ENCODE data around the gene APOF. TPM values are rescaled to one million over a fixed set of nuclear protein-coding genes. Genes with fewer than 3 reads are reported as not detected.
A peak's percentile ranks its signal among the peaks of the same experiment; 100 is the strongest.
"Not testable (repeated sequence)": the region's sequence is repeated elsewhere in the genome, so short reads cannot be mapped to it uniquely, and the experiment has no call there.

Gene APOF
- total RNA-seq, 1 donor from 2014 or later, result not detected

- Mint-ChIP-seq H3K4me3 (no peak overlapping the region), H3K27ac (no peak overlapping the region), H3K27me3 (no peaks in the 10 kb centered on the region), H3K36me3 (peaks cover 27% of the 10 kb centered on the region), H3K9me3 (no peaks in the 10 kb centered on the region), H3K4me1 (ENCODE audit: unreplicated experiment) (no peaks in the 10 kb centered on the region)
- DNase-seq (ENCODE audit: extremely low spot score, unreplicated experiment), result no peak
- TF ChIP-seq CTCF (conservative IDR thresholded peaks at IDR 0.05), result no peak
These were observed 36.5 kb downstream of the APOF start for GRCh38 chr12:56326126-56326525.

- Mint-ChIP-seq H3K4me1 (ENCODE audit: unreplicated experiment) (no peaks in the 10 kb centered on the region), H3K9me3 (no peaks in the 10 kb centered on the region), H3K36me3 (peaks cover 25% of the 10 kb centered on the region), H3K27me3 (no peaks in the 10 kb centered on the region), H3K27ac (no peak overlapping the region), H3K4me3 (no peak overlapping the region)
- DNase-seq (ENCODE audit: extremely low spot score, unreplicated experiment), result no peak
- TF ChIP-seq CTCF (conservative IDR thresholded peaks at IDR 0.05), result no peak
These were observed 38.5 kb downstream of the APOF start for GRCh38 chr12:56324206-56324605.

- H3K36me3 Mint-ChIP-seq, result peaks cover 21% of the 10 kb centered on the region
- DNase-seq (ENCODE audit: extremely low spot score, unreplicated experiment); H3K4me3 Mint-ChIP-seq: not testable (repeated sequence)
These were observed 41.0 kb downstream of the APOF start for GRCh38 chr12:56321610-56322009.

GRCh38 chr12:56321027-56321426, 41.6 kb downstream of the APOF start:
- no peak for TF ChIP-seq CTCF (conservative IDR thresholded peaks at IDR 0.05)
- Mint-ChIP-seq H3K4me1 (ENCODE audit: unreplicated experiment) (no peaks in the 10 kb centered on the region), H3K27ac (no peak overlapping the region), H3K9me3 (no peaks in the 10 kb centered on the region), H3K36me3 (peaks cover 21% of the 10 kb centered on the region), H3K27me3 (no peaks in the 10 kb centered on the region), H3K4me3 (no peak overlapping the region)
- no peak for DNase-seq (ENCODE audit: extremely low spot score, unreplicated experiment)

More at GRCh38 chr12:56321610-56322009, 41.0 kb downstream of the APOF start:
- not testable (repeated sequence) for H3K27ac Mint-ChIP-seq; H3K27me3 Mint-ChIP-seq; H3K9me3 Mint-ChIP-seq; H3K4me1 Mint-ChIP-seq (ENCODE audit: unreplicated experiment)

- Mint-ChIP-seq H3K4me3 (no peak overlapping the region), H3K4me1 (ENCODE audit: unreplicated experiment) (peaks cover 5% of the 10 kb centered on the region)
- TF ChIP-seq CTCF (conservative IDR thresholded peaks at IDR 0.05), result no peak
These were observed 45.0 kb downstream of the APOF start for GRCh38 chr12:56317675-56318074.

GRCh38 chr12:56315622-56316473, 46.8 kb downstream of the APOF start, which contains the start of gene CNPY2:
Gene CNPY2 (minus strand): TSS chr12:56315988. CDS start chr12:56315217, 771 bp downstream.
- peak within 1 kb of the TSS; percentile 99 for H3K4me3 Mint-ChIP-seq
- H3K27me3 Mint-ChIP-seq, result no peaks in the 10 kb centered on the region
- H3K4me1 Mint-ChIP-seq (ENCODE audit: unreplicated experiment), result peaks cover 5% of the 10 kb centered on the region
- peaks cover 5% of the 10 kb centered on the region for H3K36me3 Mint-ChIP-seq
- peak; percentile 45 for TF ChIP-seq CTCF (conservative IDR thresholded peaks at IDR 0.05)
- H3K9me3 Mint-ChIP-seq, result no peaks in the 10 kb centered on the region
- H3K27ac Mint-ChIP-seq, result peak within 1 kb of the TSS; percentile 99
- peak; percentile 96 for DNase-seq (ENCODE audit: extremely low spot score, unreplicated experiment)

More at GRCh38 chr12:56317675-56318074, 45.0 kb downstream of the APOF start:
- no peaks in the 10 kb centered on the region for H3K27me3 Mint-ChIP-seq
- peak overlapping the region; percentile 57 for H3K27ac Mint-ChIP-seq
- H3K9me3 Mint-ChIP-seq, result no peaks in the 10 kb centered on the region
- DNase-seq (ENCODE audit: extremely low spot score, unreplicated experiment), result no peak
- peaks cover 11% of the 10 kb centered on the region for H3K36me3 Mint-ChIP-seq

All from type B pancreatic cell (in vitro differentiated cells).